ENCODE data around the gene ZNF426. TPM values are rescaled to one million over a fixed set of nuclear protein-coding genes. Genes with fewer than 3 reads are reported as not detected.

ZNF426 gene
- total and polyA plus RNA-seq, 2 of the 13 experiments (the other 11 are each of a cell fraction or from before 2014, with no cell fraction given) = 3.8 to 14.9 TPM

GRCh38 chr19:9584073-9584833 is 45.8 kb upstream of the ZNF426 start, which contains the start of gene ZNF121 (continued):
- peak; percentile 79 for TF ChIP-seq ZNF281 (CRISPR knock-in tag; IDR thresholded peaks at IDR 0.05; ENCODE audit: borderline replicate concordance)
- TF ChIP-seq ZNF33A (CRISPR knock-in tag; IDR thresholded peaks at IDR 0.05; ENCODE audit: borderline replicate concordance) = 0 out of 2 replicates have a peak, but pooled peaks have one; percentile 23
- TF ChIP-seq ZNF230 (CRISPR knock-in tag; IDR thresholded peaks at IDR 0.05) = 0 out of 2 replicates have a peak, but pooled peaks have one; percentile 32
- TF ChIP-seq TGIF2 (CRISPR knock-in tag; IDR thresholded peaks at IDR 0.05) = no peak; the same call in 1 of the 2 replicates
- TF ChIP-seq FOXK1 (CRISPR knock-in tag; IDR thresholded peaks at IDR 0.05; ENCODE audit: borderline replicate concordance, low read depth) = peak; percentile 73; the same call in 1 of the 2 replicates
- peak; percentile 72 for TF ChIP-seq ZNF768 (CRISPR knock-in tag; IDR thresholded peaks at IDR 0.05)
- TF ChIP-seq MLLT10 (CRISPR knock-in tag; IDR thresholded peaks at IDR 0.05) = no peak
- no peak for TF ChIP-seq JUND (CRISPR knock-in tag; IDR thresholded peaks at IDR 0.05)
- TF ChIP-seq HOXA5 (CRISPR knock-in tag; IDR thresholded peaks at IDR 0.05) = peak; percentile 76
- TF ChIP-seq POGZ (CRISPR knock-in tag; IDR thresholded peaks at IDR 0.05) = peak; percentile 87
- TF ChIP-seq EP300 (IDR thresholded peaks at IDR 0.05; ENCODE audit: low read depth in 2 of 2, low read length in 2 of 2) = no peak
- no peak for TF ChIP-seq EP300 (CRISPR knock-in tag; IDR thresholded peaks at IDR 0.05; ENCODE audit: borderline replicate concordance)
- TF ChIP-seq ARNTL (CRISPR knock-in tag; IDR thresholded peaks at IDR 0.05) = no peak
- TF ChIP-seq YEATS2 (CRISPR knock-in tag; IDR thresholded peaks at IDR 0.05; ENCODE audit: borderline replicate concordance) = peak; percentile 84
- TF ChIP-seq ZNF720 (CRISPR knock-in tag; IDR thresholded peaks at IDR 0.05) = 0 out of 2 replicates have a peak, but pooled peaks have one; percentile 30
- peak; percentile 91; the same call in 1 of the 2 replicates for TF ChIP-seq NFKB2 (CRISPR knock-in tag; IDR thresholded peaks at IDR 0.05; ENCODE audit: borderline replicate concordance)
- TF ChIP-seq ZNF556 (CRISPR knock-in tag; IDR thresholded peaks at IDR 0.05; ENCODE audit: borderline replicate concordance) = no peak
- TF ChIP-seq FOXA3 (CRISPR knock-in tag; IDR thresholded peaks at IDR 0.05) = 0 out of 2 replicates have a peak, but pooled peaks have one; percentile 19
- peak; percentile 55; the same call in 1 of the 2 replicates for TF ChIP-seq SMYD3 (CRISPR knock-in tag; IDR thresholded peaks at IDR 0.05)
- no peak for TF ChIP-seq CBX2 (IDR thresholded peaks at IDR 0.05; ENCODE audit: low read depth, low read length)
- no peak for TF ChIP-seq CBX2 (CRISPR knock-in tag; IDR thresholded peaks at IDR 0.05; ENCODE audit: low read depth)
- TF ChIP-seq, protein P1, sequence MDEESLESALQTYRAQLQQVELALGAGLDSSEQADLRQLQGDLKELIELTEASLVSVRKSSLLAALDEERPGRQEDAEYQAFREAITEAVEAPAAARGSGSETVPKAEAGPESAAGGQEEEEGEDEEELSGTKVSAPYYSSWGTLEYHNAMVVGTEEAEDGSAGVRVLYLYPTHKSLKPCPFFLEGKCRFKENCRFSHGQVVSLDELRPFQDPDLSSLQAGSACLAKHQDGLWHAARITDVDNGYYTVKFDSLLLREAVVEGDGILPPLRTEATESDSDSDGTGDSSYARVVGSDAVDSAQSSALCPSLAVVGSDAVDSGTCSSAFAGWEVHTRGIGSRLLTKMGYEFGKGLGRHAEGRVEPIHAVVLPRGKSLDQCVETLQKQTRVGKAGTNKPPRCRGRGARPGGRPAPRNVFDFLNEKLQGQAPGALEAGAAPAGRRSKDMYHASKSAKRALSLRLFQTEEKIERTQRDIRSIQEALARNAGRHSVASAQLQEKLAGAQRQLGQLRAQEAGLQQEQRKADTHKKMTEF (CRISPR knock-in tag; IDR thresholded peaks at IDR 0.05) = peak; percentile 74; the same call in 1 of the 2 replicates
- no peak for TF ChIP-seq ZNF468 (CRISPR knock-in tag; IDR thresholded peaks at IDR 0.05)
- TF ChIP-seq ZNF10 (CRISPR knock-in tag; IDR thresholded peaks at IDR 0.05; ENCODE audit: borderline replicate concordance, low read depth) = no peak
- peak; percentile 22; the same call in 1 of the 2 replicates for TF ChIP-seq ZNF367 (CRISPR knock-in tag; IDR thresholded peaks at IDR 0.05; ENCODE audit: borderline replicate concordance)
- peak; percentile 61; the same call in 1 of the 2 replicates for TF ChIP-seq PHF21A (CRISPR knock-in tag; IDR thresholded peaks at IDR 0.05)
- TF ChIP-seq ZNF260 (CRISPR knock-in tag; IDR thresholded peaks at IDR 0.05; ENCODE audit: borderline replicate concordance, low read depth) = no peak
